Measurements from ENCODE around the gene ITGB3.
"Not testable (repeated sequence)": the region's sequence is repeated elsewhere in the genome, so short reads cannot be mapped to it uniquely, and the experiment has no call there.

ITGB3 gene

DNA sequence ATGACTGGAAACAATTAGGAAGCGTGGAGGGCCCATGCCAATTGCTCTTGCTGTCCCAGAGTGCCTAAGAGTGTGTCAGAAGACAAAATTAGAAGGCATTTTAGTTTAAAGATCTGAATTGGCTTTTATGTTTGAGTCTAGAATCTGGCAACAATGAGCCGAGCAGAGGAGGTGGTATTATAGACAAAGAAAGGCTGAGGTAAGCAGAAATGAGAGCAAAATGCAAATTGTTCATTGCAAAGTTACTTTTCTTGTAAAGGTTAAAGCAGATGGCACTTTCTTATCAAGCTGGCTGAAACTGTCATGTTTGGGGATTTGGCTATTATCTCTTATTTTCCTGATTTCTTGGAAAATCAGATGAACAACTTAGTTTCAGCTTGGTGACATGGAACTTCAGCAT is 41.2 kb upstream of the ITGB3 start:
- Histone ChIP-seq H3K27me3 (ENCODE audit: low read length) (no peaks in the 10 kb centered on the region), H2AFZ (ENCODE audit: low read depth, low read length, severe bottlenecking) (no peak overlapping the region), H3K79me2 (ENCODE audit: insufficient read depth, low read length) (no peaks in the 10 kb centered on the region), H3K9me2 (replicated peaks; ENCODE audit: insufficient read depth, low read length) (no peaks in the 10 kb centered on the region), H3K9ac (ENCODE audit: low read length) (no peak overlapping the region), H3K36me3 (ENCODE audit: low read length) (no peaks in the 10 kb centered on the region), H3K27ac (ENCODE audit: low read depth, low read length) (no peak overlapping the region), H4K20me1 (ENCODE audit: low read depth, low read length) (no peaks in the 10 kb centered on the region), H3K4me2 (ENCODE audit: low read depth, low read length, poor library complexity, severe bottlenecking) (no peak overlapping the region), H3K9me3 (ENCODE audit: insufficient read depth, low read length) (no peaks in the 10 kb centered on the region), H3K4me3 (ENCODE audit: insufficient read depth, low read length, poor library complexity, severe bottlenecking) (no peak overlapping the region), H3F3A (ENCODE audit: insufficient read depth) (peaks cover 4% of the 10 kb centered on the region)
- TF ChIP-seq EZH2phosphoT487 (conservative IDR thresholded peaks at IDR 0.05; ENCODE audit: low read length) = no peak
- TF ChIP-seq, protein P1, sequence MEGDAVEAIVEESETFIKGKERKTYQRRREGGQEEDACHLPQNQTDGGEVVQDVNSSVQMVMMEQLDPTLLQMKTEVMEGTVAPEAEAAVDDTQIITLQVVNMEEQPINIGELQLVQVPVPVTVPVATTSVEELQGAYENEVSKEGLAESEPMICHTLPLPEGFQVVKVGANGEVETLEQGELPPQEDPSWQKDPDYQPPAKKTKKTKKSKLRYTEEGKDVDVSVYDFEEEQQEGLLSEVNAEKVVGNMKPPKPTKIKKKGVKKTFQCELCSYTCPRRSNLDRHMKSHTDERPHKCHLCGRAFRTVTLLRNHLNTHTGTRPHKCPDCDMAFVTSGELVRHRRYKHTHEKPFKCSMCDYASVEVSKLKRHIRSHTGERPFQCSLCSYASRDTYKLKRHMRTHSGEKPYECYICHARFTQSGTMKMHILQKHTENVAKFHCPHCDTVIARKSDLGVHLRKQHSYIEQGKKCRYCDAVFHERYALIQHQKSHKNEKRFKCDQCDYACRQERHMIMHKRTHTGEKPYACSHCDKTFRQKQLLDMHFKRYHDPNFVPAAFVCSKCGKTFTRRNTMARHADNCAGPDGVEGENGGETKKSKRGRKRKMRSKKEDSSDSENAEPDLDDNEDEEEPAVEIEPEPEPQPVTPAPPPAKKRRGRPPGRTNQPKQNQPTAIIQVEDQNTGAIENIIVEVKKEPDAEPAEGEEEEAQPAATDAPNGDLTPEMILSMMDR (IDR thresholded peaks at IDR 0.05; ENCODE audit: insufficient read depth, low read length, poor library complexity, severe bottlenecking) = no peak

DNA sequence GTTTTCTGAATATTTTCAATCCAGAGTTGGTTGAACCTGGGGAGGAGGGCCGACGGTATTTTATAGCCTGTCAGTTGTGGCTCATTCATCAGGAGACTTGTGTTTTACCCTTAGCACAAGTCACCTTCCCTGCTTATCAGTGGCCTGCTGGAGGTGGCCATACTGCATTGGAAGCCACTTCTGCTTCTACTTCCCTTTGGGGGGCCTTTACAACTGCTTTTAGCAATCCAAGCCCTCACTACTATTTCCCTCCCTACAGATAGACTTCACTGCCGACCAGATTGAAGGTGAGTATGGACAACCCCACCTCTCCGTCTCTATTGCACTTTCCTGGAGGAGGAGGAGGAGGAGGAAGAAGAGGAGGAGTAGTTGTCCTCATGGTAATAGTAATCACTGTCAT is 40.1 kb upstream of the ITGB3 start:
- H3K9me3 ChIP-seq (ENCODE audit: insufficient read depth, low read length) = no peaks in the 10 kb centered on the region
- no peak overlapping the region for H2AFZ ChIP-seq (ENCODE audit: low read depth, low read length, severe bottlenecking)
- no peaks in the 10 kb centered on the region for H3K79me2 ChIP-seq (ENCODE audit: insufficient read depth, low read length)
- no peaks in the 10 kb centered on the region for H3F3A ChIP-seq (ENCODE audit: insufficient read depth)
- no peaks in the 10 kb centered on the region for H3K9me2 ChIP-seq (replicated peaks; ENCODE audit: insufficient read depth, low read length)
- no peaks in the 10 kb centered on the region for H3K36me3 ChIP-seq (ENCODE audit: low read length)
- TF ChIP-seq, protein P1 (IDR thresholded peaks at IDR 0.05; ENCODE audit: insufficient read depth, low read length, poor library complexity, severe bottlenecking) = no peak
- no peak for TF ChIP-seq EZH2phosphoT487 (conservative IDR thresholded peaks at IDR 0.05; ENCODE audit: low read length)
- H3K4me3 ChIP-seq (ENCODE audit: insufficient read depth, low read length, poor library complexity, severe bottlenecking) = no peak overlapping the region
- H4K20me1 ChIP-seq (ENCODE audit: low read depth, low read length) = no peaks in the 10 kb centered on the region
- no peak overlapping the region for H3K27ac ChIP-seq (ENCODE audit: low read depth, low read length)
- H3K4me2 ChIP-seq (ENCODE audit: low read depth, low read length, poor library complexity, severe bottlenecking) = no peak overlapping the region
- no peak overlapping the region for H3K9ac ChIP-seq (ENCODE audit: low read length)
- H3K27me3 ChIP-seq (ENCODE audit: low read length) = no peaks in the 10 kb centered on the region

DNA sequence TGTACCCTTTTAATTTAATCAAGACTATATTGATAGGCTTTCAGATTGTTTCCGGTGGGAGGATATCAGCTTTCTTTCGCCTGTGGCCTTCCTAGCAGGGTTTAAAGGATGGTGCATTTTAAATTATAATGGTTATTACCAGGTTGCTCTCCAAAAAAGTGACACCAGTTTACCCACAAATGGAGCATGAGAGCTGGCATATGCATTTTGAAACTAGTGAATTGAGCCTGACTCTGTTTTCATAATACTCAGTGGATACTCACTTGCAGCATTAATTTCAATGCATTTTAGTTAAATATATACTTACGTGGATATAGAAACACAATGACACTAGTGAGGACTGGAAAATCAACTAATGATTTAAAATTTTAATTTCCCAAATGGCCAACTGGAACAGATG is 38.7 kb upstream of the ITGB3 start:
- Histone ChIP-seq H3K79me2 (ENCODE audit: insufficient read depth, low read length) (no peaks in the 10 kb centered on the region), H3K9me2 (replicated peaks; ENCODE audit: insufficient read depth, low read length) (no peaks in the 10 kb centered on the region), H3K9ac (ENCODE audit: low read length) (no peak overlapping the region), H4K20me1 (ENCODE audit: low read depth, low read length) (no peaks in the 10 kb centered on the region), H2AFZ (ENCODE audit: low read depth, low read length, severe bottlenecking) (no peak overlapping the region), H3F3A (ENCODE audit: insufficient read depth) (no peaks in the 10 kb centered on the region), H3K27me3 (ENCODE audit: low read length) (no peaks in the 10 kb centered on the region), H3K4me2 (ENCODE audit: low read depth, low read length, poor library complexity, severe bottlenecking) (no peak overlapping the region), H3K36me3 (ENCODE audit: low read length) (no peaks in the 10 kb centered on the region), H3K27ac (ENCODE audit: low read depth, low read length) (no peak overlapping the region), H3K9me3 (ENCODE audit: insufficient read depth, low read length) (no peaks in the 10 kb centered on the region), H3K4me3 (ENCODE audit: insufficient read depth, low read length, poor library complexity, severe bottlenecking) (no peak overlapping the region)
- no peak for TF ChIP-seq EZH2phosphoT487 (conservative IDR thresholded peaks at IDR 0.05; ENCODE audit: low read length)
- TF ChIP-seq, protein P1 (IDR thresholded peaks at IDR 0.05; ENCODE audit: insufficient read depth, low read length, poor library complexity, severe bottlenecking) = no peak

GRCh38 chr17:47216821-47217220 is 36.8 kb upstream of the ITGB3 start:
- H3K9me2 ChIP-seq (replicated peaks; ENCODE audit: insufficient read depth, low read length); H3K36me3 ChIP-seq (ENCODE audit: low read length); H4K20me1 ChIP-seq (ENCODE audit: low read depth, low read length); H3K9ac ChIP-seq (ENCODE audit: low read length); H3K9me3 ChIP-seq (ENCODE audit: insufficient read depth, low read length); H3K79me2 ChIP-seq (ENCODE audit: insufficient read depth, low read length); H3K27me3 ChIP-seq (ENCODE audit: low read length); H3K27ac ChIP-seq (ENCODE audit: low read depth, low read length); H2AFZ ChIP-seq (ENCODE audit: low read depth, low read length, severe bottlenecking); H3K4me2 ChIP-seq (ENCODE audit: low read depth, low read length, poor library complexity, severe bottlenecking); H3K4me3 ChIP-seq (ENCODE audit: insufficient read depth, low read length, poor library complexity, severe bottlenecking); H3F3A ChIP-seq (ENCODE audit: insufficient read depth): not testable (repeated sequence)

GRCh38 chr17:47217279-47217678 is 36.3 kb upstream of the ITGB3 start:
- H3K9me3 ChIP-seq (ENCODE audit: insufficient read depth, low read length); H2AFZ ChIP-seq (ENCODE audit: low read depth, low read length, severe bottlenecking); H3K36me3 ChIP-seq (ENCODE audit: low read length); H3K4me3 ChIP-seq (ENCODE audit: insufficient read depth, low read length, poor library complexity, severe bottlenecking); H4K20me1 ChIP-seq (ENCODE audit: low read depth, low read length); H3K4me2 ChIP-seq (ENCODE audit: low read depth, low read length, poor library complexity, severe bottlenecking); H3K27ac ChIP-seq (ENCODE audit: low read depth, low read length); H3K9me2 ChIP-seq (replicated peaks; ENCODE audit: insufficient read depth, low read length); H3K9ac ChIP-seq (ENCODE audit: low read length); H3F3A ChIP-seq (ENCODE audit: insufficient read depth); H3K27me3 ChIP-seq (ENCODE audit: low read length); H3K79me2 ChIP-seq (ENCODE audit: insufficient read depth, low read length): not testable (repeated sequence)

Data from SU-DHL-6 (cell line).